Uterus (tissue), 4 donors: Measurements from ENCODE around the gene HIVEP2. TPM values are rescaled to one million over a fixed set of nuclear protein-coding genes. Genes with fewer than 3 reads are reported as not detected.

ENCODE experiments used
- DNase-seq, 2 donors: peaks; one replicate each; pipeline ENCODE4 v3.0.0-alpha.2; 2019 to 2020
- H3K27ac ChIP-seq, 2 donors: fragments of 200-600 bp; sonication (generic); 1 replicate in 1 of 2; 2 replicates in 1 of 2; pipeline ENCODE4 v1.5.1; 2016 to 2018
- H3K27me3 ChIP-seq, 2 donors: fragments of 200-600 bp; sonication (generic); one replicate each; pipeline ENCODE4 v1.5.1; 2018 to 2019; ENCODE audit warnings: control low read depth in 1 of 2
- H3K36me3 ChIP-seq, 2 donors: fragments of 200-600 bp; sonication (generic); one replicate each; pipeline ENCODE4 v1.5.1; 2019; ENCODE audit warnings: control low read depth in 1 of 2
- H3K4me1 ChIP-seq, 2 donors: fragments of 200-600 bp; sonication (generic); one replicate each; pipeline ENCODE4 v1.5.1; 2018 to 2019; ENCODE audit warnings: control low read depth in 1 of 2
- H3K4me3 ChIP-seq, 2 donors: fragments of 200-600 bp; sonication (generic); 1 replicate in 1 of 2; 2 replicates in 1 of 2; pipeline ENCODE4 v1.5.1; 2018 to 2019; ENCODE audit warnings: mild to moderate bottlenecking in 1 of 2
- H3K9me3 ChIP-seq, 2 donors: fragments of 200-600 bp; sonication (generic); one replicate each; pipeline ENCODE4 v1.5.1; 2019; ENCODE audit warnings: control low read depth in 1 of 2
- POLR2A ChIP-seq, 2 donors: fragments of 450-650 bp; IDR thresholded peaks; one replicate each; pipeline ENCODE4 v1.6.1; 2016; ENCODE audit warnings: antibody characterized with exemption in 2 of 2, mild to moderate bottlenecking in 1 of 2, moderate library complexity in 1 of 2
- intact Hi-C: fragments of 100-400 bp; cut with DNase I; formaldehyde crosslinking; loops from one replicate; pipeline ENCODE4 v1.15.1; 2023; ENCODE audit warnings: low total_unique reads
- total RNA-seq, 4 donors: library from RNA; depleted of rRNA in 3 of 4; stranded (reverse); fragments of >200 nt in 3 of 4; gene quantifications; one replicate each; pipeline versions ENCODE4 v1.1.0 to v1.2.4, GENCODE V29; 2014 to 2023
- TF ChIP-seq, protein P1 (sequence below), 4 experiments: fragments of 200-600 bp in 2 of 4; fragments of 450-650 bp in 2 of 4; sonication (generic) in 2 of 4; IDR thresholded peaks; one replicate each; pipeline ENCODE4 v1.5.1; 2016 to 2019; ENCODE audit warnings: antibody characterized with exemption in 4 of 4, mild to moderate bottlenecking in 2 of 4, moderate library complexity in 1 of 4
- donor health status: DM: yes; HTN: yes; CAD: no.

HIVEP2 gene
- total RNA-seq, 4 donors from 2014 or later, result 11.0 to 24.7 (median 19.8) TPM

DNA sequence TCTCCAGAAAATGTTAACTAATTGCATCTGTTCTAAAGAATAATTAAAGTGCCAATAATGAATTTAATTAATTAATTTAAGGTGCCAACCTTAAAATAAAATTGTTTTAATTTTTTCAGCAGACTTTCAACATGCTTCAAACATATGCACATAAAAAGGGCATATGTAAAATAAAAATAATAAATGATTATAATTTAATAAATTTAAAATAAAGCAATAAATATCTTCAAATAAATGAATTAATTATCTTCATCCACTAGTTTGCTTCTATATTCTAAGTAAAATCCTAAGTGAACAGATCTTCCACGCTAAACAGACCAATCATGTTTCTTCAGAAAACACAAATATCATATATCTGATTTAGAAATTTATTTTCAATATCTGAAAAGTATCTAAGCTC is 119.2 kb downstream of the HIVEP2 start:
- Histone ChIP-seq H3K4me3 (no peak overlapping the region), H3K36me3 (no peaks in the 10 kb centered on the region), H3K27me3 (no peaks in the 10 kb centered on the region), H3K4me1 (peaks cover 0 to 9% of the 10 kb centered on the region in 2 donors), H3K27ac (no peak overlapping the region), H3K9me3 (no peaks in the 10 kb centered on the region)
- TF ChIP-seq, protein P1, sequence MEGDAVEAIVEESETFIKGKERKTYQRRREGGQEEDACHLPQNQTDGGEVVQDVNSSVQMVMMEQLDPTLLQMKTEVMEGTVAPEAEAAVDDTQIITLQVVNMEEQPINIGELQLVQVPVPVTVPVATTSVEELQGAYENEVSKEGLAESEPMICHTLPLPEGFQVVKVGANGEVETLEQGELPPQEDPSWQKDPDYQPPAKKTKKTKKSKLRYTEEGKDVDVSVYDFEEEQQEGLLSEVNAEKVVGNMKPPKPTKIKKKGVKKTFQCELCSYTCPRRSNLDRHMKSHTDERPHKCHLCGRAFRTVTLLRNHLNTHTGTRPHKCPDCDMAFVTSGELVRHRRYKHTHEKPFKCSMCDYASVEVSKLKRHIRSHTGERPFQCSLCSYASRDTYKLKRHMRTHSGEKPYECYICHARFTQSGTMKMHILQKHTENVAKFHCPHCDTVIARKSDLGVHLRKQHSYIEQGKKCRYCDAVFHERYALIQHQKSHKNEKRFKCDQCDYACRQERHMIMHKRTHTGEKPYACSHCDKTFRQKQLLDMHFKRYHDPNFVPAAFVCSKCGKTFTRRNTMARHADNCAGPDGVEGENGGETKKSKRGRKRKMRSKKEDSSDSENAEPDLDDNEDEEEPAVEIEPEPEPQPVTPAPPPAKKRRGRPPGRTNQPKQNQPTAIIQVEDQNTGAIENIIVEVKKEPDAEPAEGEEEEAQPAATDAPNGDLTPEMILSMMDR (IDR thresholded peaks at IDR 0.05), result no peak
- no peak for TF ChIP-seq POLR2A (IDR thresholded peaks at IDR 0.05)
- intact Hi-C loops, result no loop called here
- no peak for DNase-seq

DNA sequence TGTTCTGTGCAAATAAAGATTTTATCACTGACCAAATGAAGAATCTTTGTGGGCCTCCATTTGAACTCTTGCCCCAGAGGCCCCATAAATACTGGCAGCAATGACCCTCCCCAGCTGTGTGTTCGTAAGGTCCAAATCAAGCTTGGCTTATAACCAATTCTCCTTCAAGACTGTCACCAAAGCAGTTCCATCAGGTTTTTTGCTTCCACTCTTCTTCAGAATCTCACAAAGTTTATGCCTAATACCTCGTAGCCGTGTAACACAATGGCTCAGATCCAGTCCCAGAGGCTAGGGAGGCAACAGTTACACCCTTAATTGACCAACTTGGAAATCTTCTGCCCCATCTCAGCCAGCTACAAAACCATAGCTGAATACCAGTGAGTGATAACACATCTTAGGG is 120.5 kb downstream of the HIVEP2 start:
- intact Hi-C loops, result no loop called here
- TF ChIP-seq POLR2A (IDR thresholded peaks at IDR 0.05), result no peak
- TF ChIP-seq, protein P1 (IDR thresholded peaks at IDR 0.05), result no peak
- H3K27ac ChIP-seq, result peak overlapping the region in 1 of 2 donors; percentile 11

DNA sequence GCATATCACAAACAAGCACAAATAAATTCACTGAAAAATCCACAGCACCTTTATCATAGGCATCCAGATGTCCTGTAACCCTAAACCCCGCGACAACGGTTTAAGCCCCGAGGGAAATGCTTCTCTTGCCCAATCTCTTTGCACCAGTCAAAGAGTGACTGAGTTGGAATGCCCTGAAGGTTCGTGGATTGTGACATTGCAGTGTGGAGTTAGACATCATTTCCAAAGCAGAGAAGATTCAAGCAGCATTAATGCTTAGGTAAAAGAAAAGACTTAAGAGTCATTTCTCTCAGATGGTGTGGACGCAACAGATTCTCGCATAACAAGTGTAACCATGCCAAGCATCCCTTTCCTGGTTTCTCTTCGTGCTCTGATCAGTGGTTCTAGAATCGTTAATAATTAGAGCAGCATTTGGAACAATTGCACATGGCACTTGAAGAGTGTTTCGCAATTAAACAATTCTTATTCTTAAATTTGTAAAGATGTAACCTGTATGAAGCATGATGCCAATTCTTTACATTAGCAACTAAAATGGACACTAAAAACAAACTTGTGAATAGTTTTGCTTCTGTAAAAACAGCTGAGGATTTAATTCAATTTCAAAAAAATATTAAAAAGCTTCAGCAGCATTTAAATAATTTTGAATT is 121.6 kb downstream of the HIVEP2 start:
- H3K36me3 ChIP-seq, result no peaks in the 10 kb centered on the region
- no peaks in the 10 kb centered on the region for H3K27me3 ChIP-seq
- TF ChIP-seq, protein P1 (IDR thresholded peaks at IDR 0.05), result no peak
- TF ChIP-seq POLR2A (IDR thresholded peaks at IDR 0.05), result no peak
- H3K4me1 ChIP-seq, result peaks cover 0 to 9% of the 10 kb centered on the region in 2 donors
- intact Hi-C loops, result no loop called here
- DNase-seq, result no peak
- no peaks in the 10 kb centered on the region for H3K9me3 ChIP-seq
- no peak overlapping the region for H3K4me3 ChIP-seq
- no peak overlapping the region for H3K27ac ChIP-seq

More for the DNA sequence above, 120.5 kb downstream of the HIVEP2 start:
- Histone ChIP-seq H3K27me3 (no peaks in the 10 kb centered on the region), H3K4me3 (no peak overlapping the region), H3K9me3 (no peaks in the 10 kb centered on the region), H3K4me1 (peaks cover 0 to 9% of the 10 kb centered on the region in 2 donors), H3K36me3 (no peaks in the 10 kb centered on the region)
- no peak for DNase-seq

DNA sequence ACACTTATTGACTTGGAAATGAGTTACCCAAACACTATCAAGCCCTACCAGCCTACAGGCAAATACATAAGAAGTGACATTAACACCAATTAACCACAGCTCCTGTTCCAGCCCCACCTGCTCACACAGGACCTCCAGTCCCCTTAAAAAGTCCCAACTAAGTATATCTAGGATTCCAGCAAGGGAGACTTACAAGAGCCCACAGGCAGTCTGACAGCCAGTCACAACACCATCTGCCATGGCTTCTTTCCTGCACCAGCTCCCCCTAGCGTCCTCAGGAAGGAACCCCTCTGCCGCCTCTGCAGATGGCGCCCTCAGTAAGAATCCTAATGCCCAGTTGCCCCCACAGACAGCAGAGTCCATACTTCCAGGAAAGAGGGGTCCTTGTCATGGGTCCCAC is 122.1 kb downstream of the HIVEP2 start:
- no peak overlapping the region for H3K27ac ChIP-seq
- no peaks in the 10 kb centered on the region for H3K36me3 ChIP-seq
- peaks cover 0 to 9% of the 10 kb centered on the region in 2 donors for H3K4me1 ChIP-seq
- H3K4me3 ChIP-seq, result no peak overlapping the region
- no peaks in the 10 kb centered on the region for H3K9me3 ChIP-seq
- DNase-seq, result no peak
- intact Hi-C loops, result no loop called here
- TF ChIP-seq POLR2A (IDR thresholded peaks at IDR 0.05), result no peak
- TF ChIP-seq, protein P1 (IDR thresholded peaks at IDR 0.05), result no peak
- H3K27me3 ChIP-seq, result no peaks in the 10 kb centered on the region

DNA sequence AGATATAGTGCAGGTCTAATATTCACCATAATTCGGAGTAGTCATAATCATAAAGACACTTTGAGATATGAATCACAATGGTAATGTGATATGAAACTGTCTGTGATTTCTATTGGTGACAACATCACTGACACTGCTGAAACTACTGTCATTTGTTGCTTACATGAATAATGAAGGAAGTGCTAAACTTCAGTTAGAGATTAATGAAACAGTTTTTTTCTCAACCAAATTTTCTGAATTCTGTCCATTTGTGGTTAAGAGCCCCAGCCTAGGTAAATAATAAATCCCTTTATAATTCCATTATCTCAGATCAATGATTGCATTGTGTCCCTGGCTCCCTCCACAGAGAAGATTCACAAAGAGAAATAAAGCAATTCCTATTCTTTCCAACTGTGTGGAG is 122.6 kb downstream of the HIVEP2 start:
- intact Hi-C loops, result no loop called here
- Histone ChIP-seq H3K36me3 (no peaks in the 10 kb centered on the region), H3K4me1 (peaks cover 0 to 9% of the 10 kb centered on the region in 2 donors), H3K9me3 (no peaks in the 10 kb centered on the region), H3K27ac (no peak overlapping the region), H3K27me3 (no peaks in the 10 kb centered on the region), H3K4me3 (no peak overlapping the region)
- no peak for TF ChIP-seq POLR2A (IDR thresholded peaks at IDR 0.05)
- TF ChIP-seq, protein P1 (IDR thresholded peaks at IDR 0.05), result no peak
- no peak for DNase-seq
